Left ventricle myocardium inferior (tissue), 1 donor: ENCODE measurements around the gene TMEM242. TPM values are rescaled to one million over a fixed set of nuclear protein-coding genes. Genes with fewer than 3 reads are reported as not detected.

Experiments
- DNase-seq: peaks from one replicate; pipeline ENCODE4 v3.0.0-alpha.2; 2020
- H3K27ac ChIP-seq: fragments of 200-600 bp; replicated peaks from 2 replicates; pipeline ENCODE4 v1.8.0; 2021
- H3K27me3 ChIP-seq: fragments of 200-600 bp; 2 replicates; pipeline ENCODE4 v1.8.0; 2021; ENCODE audit warnings: low read depth
- H3K36me3 ChIP-seq: fragments of 200-600 bp; 2 replicates; pipeline ENCODE4 v1.8.0; 2021
- H3K4me1 ChIP-seq: fragments of 200-600 bp; 2 replicates; pipeline ENCODE4 v1.8.0; 2021
- H3K4me3 ChIP-seq: fragments of 200-600 bp; 2 replicates; pipeline ENCODE4 v1.8.0; 2021; ENCODE audit warnings: mild to moderate bottlenecking, moderate library complexity
- H3K9me3 ChIP-seq: fragments of 200-600 bp; replicated peaks from 2 replicates; pipeline ENCODE4 v1.8.0; 2021
- CTCF ChIP-seq: fragments of 200-600 bp; IDR thresholded peaks from 2 replicates; pipeline ENCODE4 v1.8.0; 2021; ENCODE audit warnings: antibody characterized with exemption, mild to moderate bottlenecking, borderline replicate concordance
- intact Hi-C: fragments of 100-400 bp; cut with micrococcal nuclease; formaldehyde crosslinking; loops from one replicate; pipeline ENCODE4 v1.11.0; 2022
- total RNA-seq: library from RNA; stranded (reverse); fragmentation: NEBNext Ultra II Directional; extraction: Animal tissue kit (Norgen Biotek cat#: 25700); gene quantifications from one replicate; pipeline ENCODE4 v1.2.1, GENCODE V29; 2021
- donor health status: DM: no; HTN: yes; CAD: no; lungs with severe emphysema.

TMEM242 gene
- total RNA-seq, 1 donor from 2014 or later, result 19.8 TPM

- DNase-seq, result no peak
- TF ChIP-seq CTCF, result no peak
- intact Hi-C loops, result no loop called here
- Histone ChIP-seq H3K9me3 (no peaks in the 10 kb centered on the region), H3K4me1 (peaks cover 65% of the 10 kb centered on the region), H3K27ac (peak overlapping the region; percentile 69), H3K4me3 (peak overlapping the region; percentile 41), H3K27me3 (no peaks in the 10 kb centered on the region), H3K36me3 (peaks cover under 1% of the 10 kb centered on the region)
Measured at GRCh38 chr6:157304899-157305663, 18.2 kb downstream of the TMEM242 start.

GRCh38 chr6:157302736-157303135, 20.6 kb downstream of the TMEM242 start:
- Histone ChIP-seq H3K27ac (no peak overlapping the region), H3K4me3 (no peak overlapping the region), H3K4me1 (peaks cover 74% of the 10 kb centered on the region), H3K9me3 (no peaks in the 10 kb centered on the region), H3K36me3 (peaks cover 10% of the 10 kb centered on the region), H3K27me3 (no peaks in the 10 kb centered on the region)
- no peak for TF ChIP-seq CTCF
- intact Hi-C loops, result no loop called here
- no peak for DNase-seq

- Histone ChIP-seq H3K9me3 (no peaks in the 10 kb centered on the region), H3K4me1 (peaks cover 56% of the 10 kb centered on the region), H3K4me3 (no peak overlapping the region), H3K27ac (no peak overlapping the region), H3K27me3 (no peaks in the 10 kb centered on the region), H3K36me3 (peaks cover 10% of the 10 kb centered on the region)
- TF ChIP-seq CTCF, result no peak
- no peak for DNase-seq
- intact Hi-C loops, result no loop called here
Measured at GRCh38 chr6:157300436-157300835, 22.9 kb downstream of the TMEM242 start.

GRCh38 chr6:157300006-157300405, 23.3 kb downstream of the TMEM242 start:
- Histone ChIP-seq H3K4me1 (peaks cover 52% of the 10 kb centered on the region), H3K27me3 (no peaks in the 10 kb centered on the region), H3K27ac (no peak overlapping the region), H3K36me3 (peaks cover 10% of the 10 kb centered on the region), H3K9me3 (no peaks in the 10 kb centered on the region), H3K4me3 (no peak overlapping the region)
- no peak for TF ChIP-seq CTCF
- DNase-seq, result no peak
- intact Hi-C loops, result no loop called here

- intact Hi-C loops, result no loop called here
- TF ChIP-seq CTCF, result no peak
Measured at GRCh38 chr6:157298216-157298724, 25.0 kb downstream of the TMEM242 start.

More at GRCh38 chr6:157298216-157298724, 25.0 kb downstream of the TMEM242 start:
- Histone ChIP-seq H3K36me3 (peaks cover 10% of the 10 kb centered on the region), H3K4me1 (peaks cover 36% of the 10 kb centered on the region), H3K9me3 (no peaks in the 10 kb centered on the region), H3K27me3 (no peaks in the 10 kb centered on the region), H3K27ac (no peak overlapping the region), H3K4me3 (no peak overlapping the region)
- no peak for DNase-seq
